IgD-negative memory B cell (primary cell): ENCODE results near the gene SNUPN. TPM values are rescaled to one million over a fixed set of nuclear protein-coding genes. Genes with fewer than 3 reads are reported as not detected.
"Not testable (repeated sequence)": the region's sequence is repeated elsewhere in the genome, so short reads cannot be mapped to it uniquely, and the experiment has no call there.

Experiments
- H3K27ac Mint-ChIP-seq, 3 donors: one replicate each; pipeline ENCODE4 v1.8.0; 2020 to 2022; ENCODE audit warnings: mild to moderate bottlenecking in 3 of 3, mixed read lengths in 3 of 3, moderate library complexity in 1 of 3
- H3K27me3 Mint-ChIP-seq: one replicate; pipeline ENCODE4 v1.8.0; 2021; ENCODE audit warnings: mixed read lengths
- H3K36me3 Mint-ChIP-seq: one replicate; pipeline ENCODE4 v1.8.0; 2020; ENCODE audit warnings: mild to moderate bottlenecking, mixed read lengths
- H3K4me1 Mint-ChIP-seq, 3 donors: one replicate each; pipeline ENCODE4 v1.8.0; 2020 to 2022; ENCODE audit warnings: mixed read lengths in 3 of 3, mild to moderate bottlenecking in 1 of 3
- H3K4me3 Mint-ChIP-seq, 4 donors: one replicate each; pipeline ENCODE4 v1.8.0; 2020 to 2022; ENCODE audit warnings: mild to moderate bottlenecking in 4 of 4, mixed read lengths in 4 of 4, moderate library complexity in 3 of 4
- H3K9me3 Mint-ChIP-seq, 3 donors: one replicate each; pipeline ENCODE4 v1.8.0; 2020 to 2021; ENCODE audit warnings: mixed read lengths in 3 of 3, mild to moderate bottlenecking in 1 of 3
- polyA plus RNA-seq: library from polyadenylated mRNA; unstranded; fragments of 300-500 nt; fragmentation: Illumina TruSeq; gene quantifications from one replicate; pipeline ENCODE4 v1.2.3, GENCODE V29; 2021

SNUPN gene
- polyA plus RNA-seq, 1 donor from 2014 or later = 25.4 TPM

DNA sequence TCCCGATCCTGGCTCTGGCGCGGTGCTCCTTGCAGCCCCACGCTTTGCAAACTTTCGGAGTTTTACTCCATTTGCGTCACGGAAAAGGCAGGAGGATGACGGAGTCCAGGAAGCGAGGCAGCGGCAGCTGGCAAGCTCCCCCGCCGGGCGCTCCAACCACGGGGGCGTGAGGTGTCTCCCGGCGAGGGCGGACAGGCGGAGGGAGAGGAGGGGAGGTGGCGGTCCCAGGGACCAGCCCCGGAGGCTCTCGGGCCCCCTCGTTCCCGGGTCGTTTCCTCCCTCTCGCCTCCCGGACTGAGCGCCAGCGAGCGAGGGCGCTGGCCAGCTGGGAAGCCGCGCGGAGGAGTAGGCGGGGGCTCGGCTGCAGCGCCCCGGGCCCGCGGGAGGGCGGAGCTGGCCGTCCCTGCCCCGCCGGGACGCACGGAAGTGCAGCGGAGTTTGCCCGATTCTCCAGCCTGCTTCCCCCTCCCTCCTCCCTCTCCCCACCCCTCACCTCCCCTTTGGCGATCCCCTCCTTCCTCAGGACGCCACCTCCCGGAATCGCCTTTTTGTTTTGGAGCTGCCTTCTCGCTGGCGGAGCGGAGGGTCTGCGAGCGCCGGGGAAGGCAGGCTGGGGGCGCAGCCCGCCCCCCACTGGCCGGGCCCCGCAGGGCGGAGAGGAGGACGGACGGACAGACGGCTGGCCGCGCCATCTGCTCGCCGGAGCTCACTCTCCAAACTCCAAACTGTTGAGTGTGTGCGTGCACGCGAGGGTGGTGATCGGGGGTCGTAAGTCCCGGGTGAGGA, 22.0 kb upstream of the SNUPN start, which contains the start of gene SNX33:
SNX33 (plus strand) TSS at position 543 of the 786 bp plus-strand sequence. CDS start 1,191 bp downstream, outside the sequence.
- Mint-ChIP-seq H3K4me3 (peak within 1 kb of the TSS; percentile 79 to 92 (median 86)), H3K9me3 (no peaks in the 10 kb centered on the region), H3K27me3 (peaks cover 11% of the 10 kb centered on the region), H3K36me3 (no peaks in the 10 kb centered on the region), H3K27ac (peak within 1 kb of the TSS; percentile 3 to 21 (median 15)), H3K4me1 (peaks cover 10 to 14% (median 12%) of the 10 kb centered on the region in 3 donors)

DNA sequence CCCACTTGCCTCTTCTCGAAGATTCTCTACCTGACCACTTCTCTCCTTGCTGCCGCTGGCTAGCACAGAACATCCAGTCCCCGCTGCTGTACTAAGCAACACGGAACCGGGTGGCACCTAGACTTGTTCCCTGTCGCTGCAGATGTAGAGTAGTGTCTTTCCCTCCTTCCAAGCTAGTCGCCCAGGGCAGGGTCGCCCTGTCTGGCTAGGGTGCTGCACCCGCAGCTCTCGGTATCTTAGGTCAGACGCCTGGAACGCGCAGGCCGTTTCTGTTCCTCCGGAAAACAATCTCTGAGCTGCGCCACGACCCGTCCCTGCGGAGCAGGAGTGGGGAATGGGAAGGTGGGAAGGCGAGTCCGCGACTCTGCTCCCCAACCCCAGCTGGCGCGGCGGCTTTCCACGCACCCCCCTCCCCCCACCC, 21.4 kb upstream of the SNUPN start:
- H3K36me3 Mint-ChIP-seq = no peaks in the 10 kb centered on the region
- peak overlapping the region; percentile 79 to 90 (median 83) for H3K4me3 Mint-ChIP-seq
- peaks cover 11% of the 10 kb centered on the region for H3K27me3 Mint-ChIP-seq
- H3K27ac Mint-ChIP-seq = peak overlapping the region; percentile 3 to 21 (median 15)
- no peaks in the 10 kb centered on the region for H3K9me3 Mint-ChIP-seq
- H3K4me1 Mint-ChIP-seq = peaks cover 12 to 14% (median 12%) of the 10 kb centered on the region in 3 donors

DNA sequence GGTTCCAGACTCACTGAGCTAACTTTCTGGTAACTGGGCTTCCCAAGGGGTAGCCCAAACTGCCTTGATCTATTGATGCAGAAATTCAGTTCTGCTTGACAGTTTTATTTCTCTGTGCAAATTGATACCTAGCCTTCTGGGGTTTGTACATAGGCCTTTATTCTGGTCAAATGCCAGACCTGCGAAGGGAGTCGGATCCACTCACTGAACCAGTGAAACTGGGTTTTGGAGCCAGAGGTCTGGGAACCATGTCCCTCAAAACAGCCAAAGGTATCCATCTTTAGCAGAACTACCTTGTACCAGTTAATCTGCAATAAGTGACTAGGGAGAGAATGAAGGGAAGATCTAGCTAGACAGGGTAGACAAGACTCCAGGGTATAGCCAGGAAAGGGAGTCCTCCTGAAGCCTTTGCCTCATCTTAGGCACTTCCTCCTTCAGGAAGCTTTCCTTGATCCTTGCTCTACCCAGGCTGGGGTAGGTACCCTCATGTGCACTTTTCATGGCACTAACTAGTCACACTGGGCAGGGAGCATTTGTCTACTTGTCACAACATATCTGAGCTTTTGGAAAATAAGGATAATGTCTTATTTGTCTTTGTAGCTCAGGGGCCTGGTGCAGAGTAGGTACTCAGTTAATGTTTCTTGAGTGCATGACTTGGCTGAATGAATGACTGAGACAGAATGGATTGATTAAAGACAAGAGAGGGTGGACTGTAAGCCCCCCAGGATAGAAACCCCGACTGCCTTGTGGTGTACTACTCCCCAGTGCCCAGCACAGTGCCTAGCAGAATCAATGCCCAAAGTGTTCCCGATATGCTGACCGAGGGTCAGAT, 20.8 kb upstream of the SNUPN start:
- peaks cover 11 to 14% (median 14%) of the 10 kb centered on the region in 3 donors for H3K4me1 Mint-ChIP-seq
- H3K9me3 Mint-ChIP-seq = no peaks in the 10 kb centered on the region
- peak overlapping the region in 2 of 3 donors; percentile 3 to 15 for H3K27ac Mint-ChIP-seq
- peak overlapping the region; percentile 79 to 90 (median 83) for H3K4me3 Mint-ChIP-seq
- peaks cover 11% of the 10 kb centered on the region for H3K27me3 Mint-ChIP-seq
- H3K36me3 Mint-ChIP-seq = no peaks in the 10 kb centered on the region

GRCh38 chr15:75644376-75644775, 18.9 kb upstream of the SNUPN start:
- H3K4me3 Mint-ChIP-seq = peak overlapping the region in 1 of 4 donors; percentile 79
- H3K27me3 Mint-ChIP-seq = peaks cover 11% of the 10 kb centered on the region
- H3K9me3 Mint-ChIP-seq = no peaks in the 10 kb centered on the region
- no peaks in the 10 kb centered on the region for H3K36me3 Mint-ChIP-seq
- H3K4me1 Mint-ChIP-seq = peaks cover 14 to 23% (median 19%) of the 10 kb centered on the region in 3 donors
- no peak overlapping the region for H3K27ac Mint-ChIP-seq

DNA sequence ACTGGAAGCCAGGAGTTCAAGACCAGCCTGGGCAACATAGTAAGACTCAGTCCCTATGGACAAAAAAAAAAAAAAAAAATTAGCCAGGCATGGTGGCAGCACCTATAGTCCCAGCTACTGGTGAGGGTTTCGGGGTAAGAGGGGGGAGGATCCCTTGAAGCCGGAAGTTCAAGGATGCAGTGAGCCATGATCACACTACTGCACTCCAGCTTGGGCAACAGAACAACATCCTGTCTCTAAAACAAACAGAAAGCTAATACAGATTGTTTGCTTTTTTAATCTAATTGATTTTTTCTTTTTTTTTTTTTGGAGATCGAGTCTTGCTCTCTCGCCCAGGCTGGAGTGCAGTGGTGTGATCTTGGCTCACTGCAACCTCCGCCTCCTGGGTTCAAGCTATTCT, 16.1 kb upstream of the SNUPN start:
- Mint-ChIP-seq H3K9me3 (no peaks in the 10 kb centered on the region), H3K4me1 (peaks cover 27 to 37% (median 30%) of the 10 kb centered on the region in 3 donors), H3K4me3 (peak overlapping the region in 2 of 4 donors; percentile 17 to 88), H3K36me3 (peaks cover 2% of the 10 kb centered on the region), H3K27me3 (peaks cover under 1% of the 10 kb centered on the region), H3K27ac (no peak overlapping the region)

DNA sequence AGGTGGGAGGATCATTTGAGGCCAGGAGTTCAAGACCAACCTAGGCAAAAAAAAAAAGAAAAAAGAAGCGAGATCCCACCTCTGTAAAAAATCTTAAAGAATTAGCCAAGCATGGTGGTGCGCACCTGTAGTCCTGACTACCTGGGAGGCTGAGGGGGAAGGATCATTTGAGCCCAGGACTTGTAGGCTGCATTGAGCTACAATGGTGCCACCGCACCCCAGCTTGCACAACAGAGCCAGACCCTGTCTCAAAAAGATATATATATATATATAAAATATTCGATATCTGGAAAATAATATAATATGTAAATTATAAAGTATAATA, 15.6 kb upstream of the SNUPN start:
- no peaks in the 10 kb centered on the region for H3K27me3 Mint-ChIP-seq
- peaks cover 26 to 33% (median 29%) of the 10 kb centered on the region in 3 donors for H3K4me1 Mint-ChIP-seq
- peak overlapping the region in 2 of 3 donors; percentile 78 to 96 for H3K27ac Mint-ChIP-seq
- no peaks in the 10 kb centered on the region for H3K9me3 Mint-ChIP-seq
- peaks cover 2% of the 10 kb centered on the region for H3K36me3 Mint-ChIP-seq
- peak overlapping the region; percentile 88 to 98 (median 96) for H3K4me3 Mint-ChIP-seq

DNA sequence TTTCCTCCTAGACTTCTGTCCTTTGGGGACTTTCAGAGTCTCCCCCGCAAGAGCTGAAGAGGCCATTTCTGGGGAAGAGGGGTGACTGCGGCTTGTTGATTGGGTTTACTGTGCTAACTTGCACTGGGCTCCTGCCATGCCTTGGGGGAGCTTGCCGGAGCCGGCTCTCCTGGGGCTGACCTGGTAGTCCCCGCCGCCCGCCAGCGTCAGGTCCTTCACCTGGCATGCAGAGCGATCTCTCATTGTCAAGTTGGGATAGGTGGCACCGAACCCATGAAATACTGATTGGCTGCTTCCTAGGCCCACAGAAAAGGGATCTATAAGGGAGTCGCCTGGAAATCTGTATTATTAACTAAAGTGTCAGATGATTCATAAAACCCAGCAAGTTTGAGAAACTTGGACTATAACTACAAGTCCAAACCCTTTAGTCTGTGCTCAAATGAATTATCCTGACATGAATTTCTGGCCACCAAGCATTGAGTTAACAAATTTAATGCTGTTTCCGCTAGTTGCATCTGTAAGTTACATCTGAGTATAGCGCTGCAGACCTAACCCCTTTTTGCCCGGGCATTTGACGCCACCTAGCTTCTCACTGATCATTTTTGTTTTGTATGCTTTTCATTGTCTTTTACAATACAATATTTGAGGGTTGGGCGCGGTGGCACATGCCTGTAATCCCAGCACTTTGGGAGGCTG, 15.1 kb upstream of the SNUPN start:
- H3K27ac Mint-ChIP-seq = peak overlapping the region; percentile 78 to 96 (median 91)
- H3K4me1 Mint-ChIP-seq = peaks cover 30 to 32% (median 30%) of the 10 kb centered on the region in 3 donors
- H3K4me3 Mint-ChIP-seq = peak overlapping the region; percentile 88 to 98 (median 96)
- H3K36me3 Mint-ChIP-seq = peaks cover 2% of the 10 kb centered on the region
- no peaks in the 10 kb centered on the region for H3K9me3 Mint-ChIP-seq
- no peaks in the 10 kb centered on the region for H3K27me3 Mint-ChIP-seq

DNA sequence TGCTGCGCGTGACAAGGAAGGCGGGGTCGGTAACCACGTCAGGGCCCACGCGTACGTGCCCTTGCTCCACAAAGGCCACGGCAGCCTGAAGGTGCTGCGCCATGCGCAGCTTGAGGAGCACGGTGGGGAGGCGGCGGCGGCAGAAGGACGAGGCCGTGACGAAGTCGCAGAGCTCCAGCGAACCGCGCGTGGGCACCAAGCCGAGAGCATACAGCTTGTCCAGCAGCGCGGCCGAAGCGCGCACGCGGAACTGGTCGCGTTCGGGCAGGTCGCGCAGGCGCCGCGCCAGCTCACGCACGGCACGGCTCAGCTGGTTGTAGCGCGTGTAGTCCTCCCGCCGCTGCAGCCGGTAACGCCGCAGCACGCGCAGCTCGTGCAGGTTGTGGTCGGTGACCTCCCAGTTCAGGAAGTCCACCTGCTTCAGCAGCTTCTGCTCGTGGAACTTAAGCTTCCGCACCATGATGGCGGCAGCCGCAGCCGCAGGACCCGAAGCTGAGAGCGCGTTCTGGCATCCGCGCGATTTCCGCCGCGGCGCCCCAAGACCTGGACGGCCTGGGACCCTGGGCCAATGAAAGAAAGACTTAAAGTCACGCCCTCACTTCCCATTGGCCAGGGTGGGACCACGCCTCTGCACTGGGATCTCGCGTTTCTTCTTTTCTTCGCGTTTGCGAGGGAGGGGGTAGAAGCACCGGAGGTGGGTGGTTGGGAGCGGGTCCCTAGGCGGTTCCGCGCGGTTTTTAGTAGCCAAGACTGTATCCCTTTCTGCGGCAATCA, 14.4 kb upstream of the SNUPN start, which contains the start of gene IMP3:
IMP3 (minus strand) TSS at position 516 of the 774 bp plus-strand sequence; CDS start at position 460, 56 bp downstream.
- Mint-ChIP-seq H3K27ac (peak within 1 kb of the TSS; percentile 78 to 96 (median 91)), H3K36me3 (peaks cover 2% of the 10 kb centered on the region), H3K4me3 (peak within 1 kb of the TSS; percentile 88 to 98 (median 96)), H3K4me1 (peaks cover 30 to 33% (median 32%) of the 10 kb centered on the region in 3 donors), H3K27me3 (no peaks in the 10 kb centered on the region), H3K9me3 (no peaks in the 10 kb centered on the region)

GRCh38 chr15:75639191-75639708, 13.7 kb upstream of the SNUPN start:
- H3K27me3 Mint-ChIP-seq = no peaks in the 10 kb centered on the region
- H3K4me1 Mint-ChIP-seq = peaks cover 30 to 33% (median 32%) of the 10 kb centered on the region in 3 donors
- H3K4me3 Mint-ChIP-seq = peak overlapping the region; percentile 88 to 98 (median 96)
- peak overlapping the region; percentile 78 to 96 (median 91) for H3K27ac Mint-ChIP-seq
- peaks cover 2% of the 10 kb centered on the region for H3K36me3 Mint-ChIP-seq
- H3K9me3 Mint-ChIP-seq = no peaks in the 10 kb centered on the region

- Mint-ChIP-seq H3K9me3 (no peaks in the 10 kb centered on the region), H3K36me3 (peaks cover 2% of the 10 kb centered on the region), H3K27me3 (no peaks in the 10 kb centered on the region), H3K4me1 (peaks cover 27 to 30% (median 28%) of the 10 kb centered on the region in 3 donors), H3K4me3 (peak overlapping the region in 2 of 4 donors; percentile 52 to 88), H3K27ac (peak overlapping the region in 1 of 3 donors; percentile 64)
Measured at GRCh38 chr15:75637245-75638009, 11.9 kb upstream of the SNUPN start.

GRCh38 chr15:75636026-75636425, 10.5 kb upstream of the SNUPN start:
- Mint-ChIP-seq H3K4me1 (peaks cover 24 to 25% (median 24%) of the 10 kb centered on the region in 3 donors), H3K9me3 (no peaks in the 10 kb centered on the region), H3K27ac (peak overlapping the region in 1 of 3 donors; percentile 50), H3K4me3 (peak overlapping the region in 1 of 4 donors; percentile 2), H3K27me3 (no peaks in the 10 kb centered on the region), H3K36me3 (peaks cover 2% of the 10 kb centered on the region)

GRCh38 chr15:75633922-75634321, 8.4 kb upstream of the SNUPN start:
- not testable (repeated sequence) for H3K27me3 Mint-ChIP-seq, H3K27ac Mint-ChIP-seq, H3K9me3 Mint-ChIP-seq, H3K36me3 Mint-ChIP-seq, H3K4me3 Mint-ChIP-seq
- H3K4me1 Mint-ChIP-seq = peaks cover 15 to 21% (median 18%) of the 10 kb centered on the region in 3 donors

DNA sequence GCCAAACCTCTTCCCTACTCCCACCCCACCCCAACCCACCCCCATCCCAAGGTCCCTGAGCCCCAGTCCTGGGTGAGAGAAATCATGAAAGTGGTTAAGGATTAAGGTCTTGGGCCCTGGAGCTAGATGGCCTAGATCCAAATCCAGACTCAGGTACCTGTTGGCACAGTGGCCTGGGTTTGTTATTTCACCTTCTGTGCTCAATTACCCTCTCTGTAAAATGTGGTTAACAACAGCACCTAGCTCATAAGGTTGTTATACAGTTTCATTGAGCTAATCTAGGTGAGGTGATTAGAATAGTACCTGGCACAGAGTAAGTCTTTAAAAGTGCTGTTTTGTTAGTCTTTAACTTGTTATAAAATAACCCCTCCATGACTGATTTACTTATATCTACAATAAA, 6.4 kb upstream of the SNUPN start:
- no peaks in the 10 kb centered on the region for H3K27me3 Mint-ChIP-seq
- no peak overlapping the region for H3K4me3 Mint-ChIP-seq
- H3K36me3 Mint-ChIP-seq = no peaks in the 10 kb centered on the region
- no peak overlapping the region for H3K27ac Mint-ChIP-seq
- H3K4me1 Mint-ChIP-seq = peaks cover under 1 to 4% (median 4%) of the 10 kb centered on the region in 3 donors
- H3K9me3 Mint-ChIP-seq = no peaks in the 10 kb centered on the region
